Liver (tissue), 9 donors: Measurements from ENCODE around the gene ZNF180. TPM values are rescaled to one million over a fixed set of nuclear protein-coding genes. Genes with fewer than 3 reads are reported as not detected.
A peak's percentile ranks its signal among the peaks of the same experiment; 100 is the strongest.

ENCODE experiments used
- DNase-seq: peaks from one replicate; pipeline ENCODE4 v3.0.0-alpha.2; 2017; ENCODE audit warnings: low spot score
- H3K27ac ChIP-seq, 2 donors: one replicate each; pipeline ENCODE4 v1.7.0; 2013; ENCODE audit warnings: inconsistent platforms in 2 of 2, low read length in 2 of 2, control low read depth in 1 of 2, low read depth in 1 of 2, mild to moderate bottlenecking in 1 of 2
- H3K27me3 ChIP-seq, 4 donors: one replicate each; pipeline versions ENCODE4 v1.6.1 to v1.7.0; 2013; ENCODE audit warnings: low read length in 3 of 4, inconsistent platforms in 1 of 4, mild to moderate bottlenecking in 1 of 4, moderate library complexity in 1 of 4; ENCODE audit not compliant: control insufficient read depth in 4 of 4, insufficient read depth in 4 of 4
- H3K36me3 ChIP-seq, 4 donors: one replicate each; pipeline versions ENCODE4 v1.6.1 to v1.7.0; 2013; ENCODE audit warnings: low read length in 3 of 4, mild to moderate bottlenecking in 3 of 4, low read depth in 1 of 4, moderate library complexity in 1 of 4; ENCODE audit not compliant: control insufficient read depth in 4 of 4, insufficient read depth in 3 of 4
- H3K4me1 ChIP-seq, 4 donors: one replicate each; pipeline versions ENCODE4 v1.6.1 to v1.7.0; 2013; ENCODE audit warnings: low read length in 3 of 4, mild to moderate bottlenecking in 3 of 4, moderate library complexity in 1 of 4; ENCODE audit not compliant: control insufficient read depth in 4 of 4, insufficient read depth in 4 of 4
- H3K4me3 ChIP-seq, 3 donors: one replicate each; pipeline versions ENCODE4 v1.6.1 to v1.7.0; 2013; ENCODE audit warnings: low read length in 3 of 3, control low read depth in 1 of 3, low read depth in 1 of 3, mild to moderate bottlenecking in 1 of 3
- H3K9ac ChIP-seq, 2 donors: one replicate each; pipeline ENCODE4 v1.7.0; 2013; ENCODE audit warnings: low read length in 2 of 2, mild to moderate bottlenecking in 2 of 2, moderate library complexity in 2 of 2, control low read depth in 1 of 2, low read depth in 1 of 2
- H3K9me3 ChIP-seq, 4 donors: one replicate each; pipeline versions ENCODE4 v1.6.1 to v1.7.0; 2013; ENCODE audit warnings: low read length in 3 of 4; ENCODE audit not compliant: control insufficient read depth in 4 of 4
- EGR1 ChIP-seq, 2 donors: IDR thresholded peaks; 2 replicates each; pipeline ENCODE4 v1.6.1; 2016 to 2018; ENCODE audit warnings: antibody characterized with exemption in 2 of 2, low read depth in 2 of 2
- FOXA1 ChIP-seq: IDR thresholded peaks from 2 replicates; pipeline ENCODE4 v1.6.1; 2016; ENCODE audit warnings: antibody characterized with exemption
- FOXA2 ChIP-seq: IDR thresholded peaks from 2 replicates; pipeline ENCODE4 v1.6.1; 2016; ENCODE audit warnings: antibody characterized with exemption
- GABPA ChIP-seq, 2 donors: IDR thresholded peaks in 1 of 2; conservative IDR thresholded peaks in 1 of 2; 2 replicates each; pipeline ENCODE4 v1.6.1; 2016; ENCODE audit warnings: antibody characterized with exemption in 2 of 2, mild to moderate bottlenecking in 1 of 2, moderate library complexity in 1 of 2
- HNF4A ChIP-seq, 2 donors: conservative IDR thresholded peaks; 2 replicates each; pipeline ENCODE4 v1.6.1; 2016; ENCODE audit warnings: antibody characterized with exemption in 2 of 2, mild to moderate bottlenecking in 2 of 2
- JUND ChIP-seq, 2 donors: IDR thresholded peaks; 2 replicates each; pipeline ENCODE4 v1.6.1; 2016; ENCODE audit warnings: antibody characterized with exemption in 2 of 2
- MAX ChIP-seq: IDR thresholded peaks from 2 replicates; pipeline ENCODE4 v1.6.1; 2016; ENCODE audit warnings: antibody characterized with exemption
- RAD21 ChIP-seq, 2 donors: IDR thresholded peaks; 2 replicates each; pipeline ENCODE4 v1.6.1; 2016; ENCODE audit warnings: antibody characterized with exemption in 2 of 2, mild to moderate bottlenecking in 2 of 2
- REST ChIP-seq: IDR thresholded peaks from 2 replicates; pipeline ENCODE4 v1.6.1; 2016; ENCODE audit warnings: antibody characterized with exemption, mild to moderate bottlenecking
- RXRA ChIP-seq, 2 donors: IDR thresholded peaks; 2 replicates each; pipeline ENCODE4 v1.6.1; 2017 to 2018; ENCODE audit warnings: antibody characterized with exemption in 2 of 2, mild to moderate bottlenecking in 1 of 2
- SP1 ChIP-seq: IDR thresholded peaks from 2 replicates; pipeline ENCODE4 v1.6.1; 2018; ENCODE audit warnings: antibody characterized with exemption, mild to moderate bottlenecking
- TAF1 ChIP-seq: conservative IDR thresholded peaks from 2 replicates; pipeline ENCODE4 v1.6.1; 2016; ENCODE audit warnings: antibody characterized with exemption, mild to moderate bottlenecking
- YY1 ChIP-seq: IDR thresholded peaks from 2 replicates; pipeline ENCODE4 v1.6.1; 2016; ENCODE audit warnings: antibody characterized with exemption, mild to moderate bottlenecking
- ZBTB33 ChIP-seq: IDR thresholded peaks from 2 replicates; pipeline ENCODE4 v1.6.1; 2016; ENCODE audit warnings: antibody characterized with exemption
- WGBS: extraction: QIAGEN DNeasy Blood & Tissue Kit; methylation state at CpG from one replicate; pipeline ENCODE4 v1.1.7; 2013; 5-methylcytosine and 5-hydroxymethylcytosine counted together
- polyA plus RNA-seq, 2 donors: library from polyadenylated mRNA; stranded (reverse) in 1 of 2; unstranded in 1 of 2; fragments of 200-250 nt in 1 of 2; fragments of >200 nt in 1 of 2; fragmentation: Nextera tagmentation in 1 of 2; extraction: Ambion mirVana in 1 of 2; gene quantifications; one replicate each; pipeline versions ENCODE4 v1.2.1 to v1.2.3, GENCODE V29; 2013 to 2015
- total RNA-seq, 2 donors: library from RNA; depleted of rRNA; stranded (reverse); fragments of >200 nt; gene quantifications; one replicate each; pipeline ENCODE4 v1.2.3, GENCODE V29; 2014
- TF ChIP-seq, protein P1 (sequence below): fragments of 150-350 bp; IDR thresholded peaks from 2 replicates; pipeline ENCODE4 v1.5.1; 2017; ENCODE audit warnings: improper control_type of control experiment, low read depth, low read length; ENCODE audit not compliant: missing input control
- donor health status: healthy.
- donor health status: healthy.
- donor health status: healthy.
- donor health status: healthy.
- donor health status: healthy.

ZNF180 gene
- total RNA-seq (1 to 10 TPM; 5.5 to 7.6 TPM), polyA plus RNA-seq (1 to 10 TPM; 2.0 to 3.1 TPM)

DNA sequence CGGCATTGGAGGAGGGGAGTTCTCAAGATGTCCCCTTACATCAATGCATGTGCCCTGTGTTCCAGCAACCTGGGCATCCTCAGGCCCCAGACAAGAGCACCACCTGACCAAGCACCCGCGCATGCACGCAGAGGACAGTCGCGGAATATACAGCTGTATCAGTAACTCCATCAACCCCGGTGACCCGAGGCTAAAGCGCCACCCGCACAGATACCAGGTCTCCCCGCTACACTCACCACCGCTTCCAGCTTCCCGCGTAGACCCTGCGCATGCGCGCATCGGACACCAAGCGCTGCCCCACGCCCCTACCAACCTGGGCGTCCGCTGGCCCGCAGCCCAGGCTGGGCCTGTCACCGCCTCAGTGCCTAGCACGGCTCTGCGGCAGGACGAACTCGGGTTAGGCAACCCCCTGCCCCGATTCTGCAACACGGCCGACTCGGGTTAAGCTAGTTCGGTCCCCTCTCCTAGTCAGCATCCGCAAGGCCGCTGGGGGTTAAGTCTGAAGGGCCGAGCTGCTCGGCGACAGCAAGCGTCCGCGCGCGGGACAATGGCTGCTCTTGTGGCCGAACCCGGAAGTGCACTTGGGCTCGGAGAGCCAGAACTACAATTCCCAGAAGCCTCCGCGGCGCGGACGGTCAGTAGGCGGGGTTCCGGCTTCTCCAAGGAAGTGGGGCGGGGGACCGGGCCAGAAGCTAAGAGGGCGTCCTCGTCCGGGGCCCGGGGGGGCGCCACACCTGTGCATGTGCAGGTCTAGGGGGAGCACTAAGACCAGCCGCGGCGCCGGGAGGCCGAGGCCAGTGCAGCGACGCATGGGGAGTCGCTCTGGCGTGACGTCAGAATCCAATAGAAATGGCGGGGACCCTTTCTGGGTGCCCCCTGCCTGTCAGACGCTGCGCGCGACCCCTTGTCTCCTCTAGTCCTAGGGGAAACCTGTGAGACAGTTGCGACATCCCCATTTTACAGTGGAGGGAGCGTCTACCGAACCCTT lies at the start of gene ZNF180:
Gene ZNF180, minus strand, starts transcription at position 561 of the 988 bp plus-strand sequence. CDS start 3,188 bp downstream, outside the sequence.
- under 1% methylated on average over 78 of the region's 78 CpGs for WGBS
- Histone ChIP-seq H3K9me3 (peaks cover 18 to 31% (median 27%) of the 10 kb centered on the region in 4 donors), H3K9ac (peak within 1 kb of the TSS; percentile 68 to 80), H3K27ac (peak within 1 kb of the TSS; percentile 94 to 95), H3K36me3 (peaks cover 6 to 26% (median 21%) of the 10 kb centered on the region in 4 donors), H3K4me3 (peak within 1 kb of the TSS; percentile 88 to 98 (median 89)), H3K27me3 (no peaks in the 10 kb centered on the region), H3K4me1 (peaks cover 6 to 15% (median 12%) of the 10 kb centered on the region in 4 donors)
- peak; percentile 98 for DNase-seq
- TF ChIP-seq, protein P1, sequence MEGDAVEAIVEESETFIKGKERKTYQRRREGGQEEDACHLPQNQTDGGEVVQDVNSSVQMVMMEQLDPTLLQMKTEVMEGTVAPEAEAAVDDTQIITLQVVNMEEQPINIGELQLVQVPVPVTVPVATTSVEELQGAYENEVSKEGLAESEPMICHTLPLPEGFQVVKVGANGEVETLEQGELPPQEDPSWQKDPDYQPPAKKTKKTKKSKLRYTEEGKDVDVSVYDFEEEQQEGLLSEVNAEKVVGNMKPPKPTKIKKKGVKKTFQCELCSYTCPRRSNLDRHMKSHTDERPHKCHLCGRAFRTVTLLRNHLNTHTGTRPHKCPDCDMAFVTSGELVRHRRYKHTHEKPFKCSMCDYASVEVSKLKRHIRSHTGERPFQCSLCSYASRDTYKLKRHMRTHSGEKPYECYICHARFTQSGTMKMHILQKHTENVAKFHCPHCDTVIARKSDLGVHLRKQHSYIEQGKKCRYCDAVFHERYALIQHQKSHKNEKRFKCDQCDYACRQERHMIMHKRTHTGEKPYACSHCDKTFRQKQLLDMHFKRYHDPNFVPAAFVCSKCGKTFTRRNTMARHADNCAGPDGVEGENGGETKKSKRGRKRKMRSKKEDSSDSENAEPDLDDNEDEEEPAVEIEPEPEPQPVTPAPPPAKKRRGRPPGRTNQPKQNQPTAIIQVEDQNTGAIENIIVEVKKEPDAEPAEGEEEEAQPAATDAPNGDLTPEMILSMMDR: peak; percentile 66
- no peak for TF ChIP-seq FOXA2
- TF ChIP-seq HNF4A (conservative IDR thresholded peaks at IDR 0.05): peak in 1 of 2 donors; percentile 15
- peak; percentile 50 for TF ChIP-seq SP1
- TF ChIP-seq JUND (IDR thresholded peaks at IDR 0.05): no peak
- peak; percentile 41 for TF ChIP-seq TAF1
- peak; percentile 62 for TF ChIP-seq ZBTB33
- TF ChIP-seq YY1: peak; percentile 99
- no peak for TF ChIP-seq REST
- TF ChIP-seq FOXA1: no peak
- TF ChIP-seq MAX: peak; percentile 49
- peak; percentile 51 to 71 for TF ChIP-seq EGR1 (IDR thresholded peaks at IDR 0.05; ENCODE audit: low read depth in 2 of 2)
- peak; percentile 63 to 93 for TF ChIP-seq GABPA (IDR thresholded peaks at IDR 0.05 in 1 of 2, conservative IDR thresholded peaks at IDR 0.05 in 1 of 2)
- peak in 1 of 2 donors; percentile 36 for TF ChIP-seq RXRA (IDR thresholded peaks at IDR 0.05)
- TF ChIP-seq RAD21 (IDR thresholded peaks at IDR 0.05): peak in 1 of 2 donors; percentile 30
